DMS 273 treated with DMSO at 0.1 percent for 48 hours (cell line): Measurements from ENCODE around the gene NSF.

Source experiments
- DNase-seq: peaks from one replicate; lab custom pipeline; 2025; lab: John Stamatoyannopoulos, UW

The NSF gene

GRCh38 chr17:46719891-46720290 is 129.4 kb downstream of the NSF start:
- DNase-seq: no peak

GRCh38 chr17:46720408-46720807 is 129.9 kb downstream of the NSF start:
- no peak for DNase-seq

- no peak for DNase-seq
These were observed 132.3 kb downstream of the NSF start for GRCh38 chr17:46722662-46723285.

GRCh38 chr17:46726206-46726605 is 135.7 kb downstream of the NSF start:
- no peak for DNase-seq

GRCh38 chr17:46727572-46728348 is 137.3 kb downstream of the NSF start:
- no peak for DNase-seq

GRCh38 chr17:46730026-46730425 is 139.6 kb downstream of the NSF start:
- no peak for DNase-seq

- DNase-seq: no peak
These were observed 140.2 kb downstream of the NSF start for GRCh38 chr17:46730679-46731078.

- DNase-seq: no peak
These were observed 141.7 kb downstream of the NSF start for GRCh38 chr17:46732160-46732559.

GRCh38 chr17:46732754-46733398 is 142.4 kb downstream of the NSF start:
- no peak for DNase-seq

GRCh38 chr17:46733837-46734475 is 143.5 kb downstream of the NSF start:
- no peak for DNase-seq

GRCh38 chr17:46736100-46736499 is 145.6 kb downstream of the NSF start:
- no peak for DNase-seq

GRCh38 chr17:46737326-46737725 is 146.9 kb downstream of the NSF start:
- DNase-seq: no peak

GRCh38 chr17:46738544-46738943 is 148.1 kb downstream of the NSF start:
- DNase-seq: no peak

GRCh38 chr17:46739982-46740381 is 149.5 kb downstream of the NSF start:
- no peak for DNase-seq

GRCh38 chr17:46741122-46741730 is 150.8 kb downstream of the NSF start:
- no peak for DNase-seq

GRCh38 chr17:46742565-46743270 is 152.2 kb downstream of the NSF start:
- DNase-seq: no peak

- DNase-seq: no peak
These were observed 154.0 kb downstream of the NSF start for GRCh38 chr17:46744441-46744840.

GRCh38 chr17:46745376-46745775 is 154.9 kb downstream of the NSF start:
- no peak for DNase-seq

- DNase-seq: no peak
These were observed 161.0 kb downstream of the NSF start for GRCh38 chr17:46751425-46751824.

GRCh38 chr17:46753776-46754175 is 163.3 kb downstream of the NSF start:
- DNase-seq: no peak

- no peak for DNase-seq
These were observed 165.7 kb downstream of the NSF start for GRCh38 chr17:46756081-46756735.
